GM18519 (cell line): Measurements from ENCODE around the gene POC1B.
A peak's percentile ranks its signal among the peaks of the same experiment; 100 is the strongest.

ENCODE experiments used
- ATAC-seq: cut with Tn5 transposase; IDR thresholded peaks from one replicate; pipeline ENCODE4 v1.9.1; 2021; ENCODE audit warnings: mild to moderate bottlenecking, moderate library complexity; ENCODE audit not compliant: unreplicated experiment, low FRiP score

POC1B gene

DNA sequence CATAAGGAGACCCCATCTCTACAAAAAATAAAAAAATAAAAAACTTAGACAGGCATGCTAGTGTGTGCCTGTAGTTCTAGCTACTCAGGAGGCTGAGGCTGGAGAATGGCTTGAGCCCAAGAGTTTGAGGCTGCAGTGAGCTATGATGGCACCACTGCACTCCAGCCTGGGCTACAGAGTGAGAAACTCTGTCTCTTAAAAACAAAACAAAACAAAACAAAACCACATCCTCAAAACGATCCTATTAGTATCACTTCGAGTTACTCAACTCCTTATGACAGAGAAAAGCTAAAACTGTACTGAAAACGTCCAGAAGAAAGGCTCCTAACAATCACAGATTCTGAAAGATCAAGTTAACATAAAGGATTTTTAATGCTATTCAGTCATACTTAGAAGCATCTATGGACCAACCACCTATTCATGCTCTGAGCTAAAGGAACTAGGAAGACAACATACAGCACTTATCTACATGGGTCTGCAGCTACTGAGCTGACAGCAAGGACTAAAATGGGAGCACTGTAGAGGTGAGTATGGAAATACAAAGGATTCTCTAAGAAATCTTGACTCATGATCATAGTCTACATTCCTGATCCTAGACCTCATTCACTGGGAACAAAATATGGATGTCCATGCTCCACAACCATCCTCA lies 98.2 kb downstream of the POC1B start:
- peak; percentile 98 for ATAC-seq

DNA sequence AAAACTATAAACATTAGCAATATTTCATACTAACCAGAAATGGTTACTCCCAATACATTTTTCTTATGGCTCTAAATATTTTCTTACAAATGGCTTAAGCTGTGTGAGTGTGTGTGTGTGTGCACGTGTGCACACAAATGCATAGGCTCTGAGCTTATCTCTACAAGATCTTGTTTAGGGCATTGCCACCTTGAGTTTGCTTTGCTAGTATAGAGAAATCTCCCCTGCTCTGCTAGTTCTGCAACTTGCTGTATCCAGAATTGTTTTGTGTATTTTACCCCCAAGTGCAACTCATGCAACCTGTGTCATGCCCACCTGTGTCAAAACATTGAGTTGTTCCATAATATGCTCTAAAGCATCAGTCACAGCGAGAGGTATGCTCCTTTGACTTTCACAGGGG lies 101.0 kb downstream of the POC1B start:
- no peak for ATAC-seq

DNA sequence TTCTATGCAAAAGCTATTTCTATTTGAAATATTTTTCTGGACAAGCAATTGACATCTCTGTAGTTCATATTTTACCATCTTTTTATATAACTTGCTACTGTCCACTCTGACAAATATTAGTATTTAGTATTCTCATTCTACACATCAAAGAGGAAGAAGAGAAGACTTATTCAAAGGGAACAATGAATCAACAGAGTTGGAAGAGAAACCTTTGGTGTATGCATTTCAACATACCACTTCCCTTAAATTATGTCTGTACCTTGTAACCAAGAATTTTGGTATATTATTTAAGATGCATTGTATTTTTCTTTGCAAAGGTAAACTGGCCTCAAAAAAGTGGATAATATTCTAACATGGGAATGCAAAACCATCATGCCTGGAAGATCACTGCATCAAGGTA lies 101.5 kb downstream of the POC1B start:
- no peak for ATAC-seq

DNA sequence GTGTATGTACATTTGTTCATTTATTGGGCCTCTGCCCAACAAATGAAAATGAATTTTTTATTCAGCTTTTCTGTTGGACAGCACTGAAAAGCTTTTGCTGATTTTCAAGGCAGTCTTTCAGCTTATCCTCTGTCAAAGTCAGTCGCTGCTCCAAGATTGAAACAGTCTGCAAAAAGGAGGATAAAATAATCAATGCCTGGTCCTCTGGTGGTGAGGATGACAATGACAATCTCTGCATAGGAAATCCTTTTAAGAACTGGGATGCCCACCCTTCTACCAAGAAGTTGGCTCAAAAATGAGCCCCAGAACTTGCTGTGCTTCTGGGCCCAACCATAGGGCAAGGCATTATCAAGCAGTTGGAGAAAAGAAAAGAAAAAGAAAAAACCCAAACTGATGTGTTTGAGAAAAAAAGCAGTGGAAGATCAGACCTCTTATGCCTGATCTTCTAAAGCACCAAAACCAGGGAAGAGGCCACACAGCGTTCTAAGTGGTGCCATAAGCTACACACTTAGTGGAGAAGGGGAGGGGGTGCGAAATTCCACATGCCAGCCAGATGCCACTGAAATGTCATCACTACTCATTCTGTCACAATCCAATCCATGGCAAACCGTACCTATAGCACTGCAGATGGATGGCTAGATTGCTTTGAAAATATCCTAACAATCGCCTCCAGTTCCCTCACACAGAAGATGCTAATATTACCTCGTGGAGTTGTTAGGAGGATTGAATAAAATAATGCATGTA lies 104.6 kb downstream of the POC1B start:
- no peak for ATAC-seq

DNA sequence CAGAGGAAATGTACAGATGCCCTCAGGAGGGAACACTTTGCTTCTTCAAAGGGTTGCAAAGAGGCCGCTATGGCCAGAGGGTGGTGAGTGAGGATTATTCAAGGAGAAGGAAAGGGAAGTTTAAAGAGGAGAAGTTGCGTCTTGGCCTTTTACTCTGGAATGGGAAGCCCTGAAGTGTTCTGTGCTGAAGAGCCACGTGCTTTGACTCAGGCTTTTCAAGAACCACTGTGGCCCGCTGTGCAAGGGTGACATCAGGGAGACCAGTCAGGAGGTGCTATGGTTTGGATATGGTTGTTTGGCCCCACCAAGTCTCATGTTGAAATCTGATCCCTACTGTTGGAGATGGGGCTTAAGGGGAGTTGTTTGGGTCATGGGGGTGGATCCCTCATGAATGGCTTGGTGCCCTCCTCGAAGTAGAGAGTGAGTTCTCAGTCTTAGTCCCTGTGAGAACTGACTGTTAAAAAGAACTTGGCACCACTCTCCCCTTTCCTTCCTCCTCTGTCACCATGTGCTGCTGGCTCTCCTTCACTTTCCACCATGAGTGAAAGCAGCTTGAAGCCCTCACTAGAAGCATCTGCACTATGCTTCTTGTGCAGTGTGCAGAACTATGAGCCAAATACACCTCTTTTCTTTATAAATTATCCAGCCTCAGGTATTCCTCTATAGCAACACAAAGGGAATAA lies 107.5 kb downstream of the POC1B start:
- no peak for ATAC-seq

DNA sequence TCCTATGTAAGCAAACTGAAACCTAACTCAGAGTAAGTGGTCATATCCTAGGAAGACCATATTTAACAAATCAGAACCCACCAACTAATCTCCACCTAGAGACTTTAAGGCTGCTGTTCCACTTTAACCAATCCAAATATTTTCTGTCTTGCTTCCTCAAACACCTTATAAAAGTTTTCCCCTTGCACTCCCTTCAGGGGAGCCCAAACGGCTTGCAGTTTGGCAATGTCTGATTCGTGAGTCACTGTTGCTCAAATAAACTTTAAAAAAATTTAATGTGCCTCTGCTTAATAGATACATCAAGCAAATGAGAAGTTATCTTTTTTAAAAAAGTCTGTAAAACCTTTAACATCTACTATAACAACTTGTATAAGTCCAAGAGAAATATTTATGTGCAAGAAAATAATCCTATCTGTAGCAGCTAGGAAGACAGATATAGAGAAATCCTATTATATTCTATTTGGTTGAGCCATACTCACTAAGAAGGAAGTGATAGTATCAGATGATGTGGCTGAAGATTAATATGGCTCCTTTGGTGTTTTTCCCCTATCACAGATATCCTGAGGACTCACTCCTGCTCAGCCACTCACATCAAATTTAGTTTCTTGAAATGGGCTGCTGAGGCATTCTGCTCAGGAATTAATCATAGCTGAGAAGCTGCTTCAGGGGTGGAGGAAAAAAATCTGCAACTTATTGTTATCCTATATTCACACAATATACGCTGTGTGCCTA lies 108.4 kb downstream of the POC1B start:
- no peak for ATAC-seq

DNA sequence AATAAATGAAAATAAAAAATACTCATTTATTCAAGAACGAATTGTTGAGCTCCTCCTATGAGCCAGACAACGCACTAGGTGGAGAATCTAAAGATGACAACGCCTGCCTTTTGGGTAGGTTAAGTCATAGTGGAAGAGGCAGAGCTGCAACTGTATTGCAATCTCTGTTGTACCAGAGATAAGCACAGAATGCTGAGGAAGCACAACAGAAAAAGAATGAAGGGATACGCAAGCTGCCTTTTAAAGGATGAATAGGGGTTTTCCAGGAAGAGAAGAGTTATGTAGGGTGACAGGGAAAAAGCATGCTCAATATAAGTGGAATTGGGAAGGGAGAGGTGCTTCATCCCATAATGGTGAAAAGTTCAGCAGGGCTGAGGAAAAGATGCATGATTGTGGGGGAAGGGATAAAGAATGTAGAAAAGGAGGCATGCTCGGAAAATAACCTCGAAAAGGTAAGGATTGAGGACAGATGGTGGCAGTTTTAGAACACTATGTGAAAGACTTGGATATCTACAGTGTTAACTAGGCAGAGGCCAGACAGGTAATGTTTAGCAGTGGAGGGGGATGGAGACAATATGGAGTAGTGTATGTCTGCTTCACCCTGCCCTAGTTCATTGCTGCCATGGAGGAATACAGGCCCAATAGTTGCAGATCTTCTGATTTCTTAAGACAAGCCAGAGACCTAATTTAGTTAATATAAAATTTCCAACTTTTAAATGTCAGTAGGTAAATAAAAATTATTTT lies 109.6 kb downstream of the POC1B start:
- no peak for ATAC-seq

DNA sequence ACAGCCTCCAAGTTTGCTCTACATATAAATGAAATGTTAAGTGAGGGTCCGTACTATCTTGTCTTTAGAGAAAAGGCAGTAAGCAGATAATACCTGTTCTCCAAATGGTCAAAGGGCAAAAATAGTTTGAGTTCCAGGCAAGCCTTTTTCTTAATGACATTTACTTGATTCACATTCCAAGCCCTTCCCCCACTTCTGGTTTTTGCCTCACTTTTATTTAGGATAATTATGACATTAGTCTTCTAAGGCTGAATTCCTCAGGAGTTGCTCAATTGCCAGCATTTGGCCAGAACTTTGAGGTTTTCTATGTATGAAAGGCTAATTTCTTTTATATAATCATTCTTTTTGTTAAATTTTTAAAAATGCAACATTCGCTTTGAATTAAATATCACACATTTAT lies 111.0 kb downstream of the POC1B start:
- ATAC-seq, result no peak

DNA sequence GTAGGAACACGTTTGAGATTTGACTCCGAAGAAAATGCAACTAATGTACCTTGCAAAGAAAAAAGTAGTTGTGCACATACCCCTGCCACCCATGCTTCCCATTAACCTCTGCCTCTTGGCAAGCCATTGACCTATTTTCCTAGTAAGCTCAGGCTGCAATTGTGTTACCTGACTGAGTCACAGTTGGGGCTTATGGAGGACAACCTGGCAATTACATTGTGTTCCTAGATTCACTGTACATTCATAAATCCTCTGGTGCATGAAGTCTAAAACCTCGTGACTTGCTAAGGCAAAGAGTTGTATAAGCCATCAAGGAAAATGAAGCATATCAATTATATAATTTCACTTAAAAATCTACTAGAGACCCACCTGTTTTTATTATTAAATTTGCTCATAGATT lies 111.5 kb downstream of the POC1B start:
- ATAC-seq, result no peak

DNA sequence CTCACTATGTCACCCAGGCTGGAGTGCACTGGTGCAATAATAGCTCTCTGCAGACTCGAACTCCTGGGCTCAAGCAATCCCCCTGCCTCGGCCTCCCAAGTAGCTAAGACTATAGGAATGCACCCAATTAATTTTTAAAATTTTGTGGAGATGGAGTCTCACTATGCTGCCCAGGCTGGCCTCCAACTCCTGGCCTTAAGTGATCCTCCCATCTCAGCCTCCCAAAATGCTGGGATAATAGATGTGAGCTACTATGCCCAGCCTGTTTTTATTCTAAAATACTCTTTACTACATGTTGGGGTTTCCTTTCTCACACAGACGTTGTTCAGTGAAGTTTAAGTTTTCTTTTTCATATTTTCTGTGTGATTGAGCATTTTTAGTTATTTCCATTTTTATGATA lies 112.6 kb downstream of the POC1B start:
- no peak for ATAC-seq

DNA sequence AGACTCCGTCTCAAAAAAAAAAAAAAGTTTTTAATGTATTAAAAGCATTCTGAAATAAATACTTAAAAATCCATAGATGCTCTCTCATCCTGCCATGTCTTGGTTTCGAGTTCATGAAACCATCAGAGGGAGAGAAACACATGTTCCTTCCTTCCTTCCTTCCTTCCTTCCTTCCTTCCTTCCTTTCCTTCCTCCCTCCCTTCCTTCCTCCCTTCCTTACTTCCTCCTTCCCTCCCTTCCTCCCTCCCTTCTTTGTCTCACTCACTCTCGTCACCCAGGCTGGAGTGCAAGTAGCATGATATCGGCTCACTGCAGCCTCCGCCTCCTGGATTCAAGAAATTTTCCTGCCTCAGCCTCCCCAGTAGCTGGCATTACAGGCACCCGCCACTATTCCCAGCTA lies 113.2 kb downstream of the POC1B start:
- ATAC-seq, result no peak

DNA sequence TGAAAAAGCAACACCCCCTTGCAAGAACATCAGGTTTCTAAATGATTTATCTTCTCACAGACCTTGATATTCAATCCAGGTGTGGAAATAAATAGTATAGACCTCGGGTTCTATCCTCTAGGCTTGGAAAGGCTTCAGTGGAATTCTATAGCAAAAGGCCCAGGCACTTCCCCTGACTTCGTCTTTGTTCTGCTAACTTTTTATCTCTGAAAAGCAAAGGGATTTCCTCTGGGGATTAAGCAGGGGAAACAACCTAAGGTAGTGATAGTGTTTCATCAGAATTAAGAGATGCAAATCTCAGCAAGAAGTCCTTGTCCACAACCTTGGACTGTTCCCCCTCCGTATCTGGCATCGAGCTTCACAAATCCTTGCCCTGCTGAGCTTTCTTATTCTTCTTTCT lies 114.0 kb downstream of the POC1B start:
- no peak for ATAC-seq

DNA sequence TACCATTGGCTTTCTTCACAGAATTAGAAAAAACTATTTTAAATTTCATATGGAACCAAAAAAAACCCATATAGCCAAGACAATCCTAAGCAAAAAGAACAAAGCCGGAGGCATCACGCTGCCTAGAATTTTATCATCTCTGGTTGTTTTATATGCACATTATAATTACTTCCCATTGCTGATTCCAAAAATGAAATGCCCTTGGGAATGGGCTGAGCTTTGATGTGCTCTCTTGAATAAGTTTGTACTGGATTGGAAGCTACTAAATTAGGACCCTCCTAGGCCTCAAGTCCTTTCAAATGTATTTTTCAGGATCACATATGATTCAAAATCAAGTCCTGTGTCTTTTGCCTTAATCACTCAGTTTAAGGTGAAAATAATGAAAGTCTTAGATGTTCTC lies 114.6 kb downstream of the POC1B start:
- no peak for ATAC-seq

DNA sequence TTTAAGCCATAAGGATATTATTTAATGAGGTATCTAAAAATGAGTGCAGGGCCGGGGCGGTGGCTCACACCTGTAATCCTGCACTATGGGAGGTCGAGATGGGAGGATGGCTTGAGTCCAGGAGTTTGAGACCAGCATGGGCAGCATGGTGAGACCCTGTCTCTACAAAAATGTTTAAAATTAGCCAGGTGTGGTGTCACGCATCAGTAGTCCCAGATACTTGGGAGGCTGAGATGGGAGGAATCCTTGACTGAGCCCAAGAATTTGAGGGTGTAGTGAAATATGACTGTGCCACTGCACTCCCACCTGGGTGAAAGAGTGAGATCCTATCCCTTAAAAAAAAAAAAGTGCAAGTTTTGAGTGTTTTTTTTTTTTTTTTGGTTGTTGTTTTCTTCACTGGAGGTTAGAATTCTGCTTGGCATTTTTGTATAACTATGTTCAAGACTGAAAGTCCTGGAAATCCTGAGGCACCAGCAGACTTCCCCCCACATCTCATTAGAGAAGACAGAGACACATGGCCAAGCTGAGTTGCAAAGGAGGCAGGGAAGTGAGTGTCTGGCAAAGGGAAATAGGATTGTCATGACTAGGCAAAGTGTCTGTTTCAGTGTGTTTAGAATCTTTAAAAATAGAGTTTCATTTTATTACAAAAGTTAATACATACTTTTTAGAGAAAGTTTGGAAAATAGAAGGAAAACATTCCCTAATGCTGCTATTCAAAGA lies 120.1 kb downstream of the POC1B start:
- ATAC-seq, result no peak

DNA sequence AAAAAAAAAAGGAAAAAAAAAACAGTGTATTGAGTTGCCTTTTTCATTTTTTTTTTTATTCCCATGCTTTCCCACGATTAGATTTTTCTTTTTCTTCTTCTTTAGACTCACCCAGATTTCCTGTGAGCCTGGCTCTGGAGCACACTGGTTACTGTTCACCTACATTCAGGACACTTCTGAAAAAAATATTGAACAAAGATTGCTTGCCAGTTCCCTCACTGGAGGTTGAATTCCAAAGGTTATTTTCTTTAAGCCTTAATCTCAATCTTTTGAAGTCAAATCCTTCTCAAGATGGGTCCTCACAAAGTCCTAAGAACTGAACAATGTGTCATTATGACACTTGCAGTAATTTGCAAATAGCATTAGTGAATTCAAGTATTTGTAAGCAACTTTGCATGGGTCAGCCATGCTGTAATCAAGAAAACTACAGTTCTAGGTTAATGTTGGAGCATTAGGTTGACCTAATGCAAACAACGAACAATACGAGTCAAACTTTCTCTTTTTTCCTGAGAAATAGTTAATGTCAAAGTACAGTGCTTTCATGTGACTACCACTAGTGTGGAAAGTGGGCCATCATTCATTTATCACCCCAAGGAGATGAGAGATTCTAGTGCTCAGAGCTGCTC lies 124.3 kb downstream of the POC1B start:
- ATAC-seq, result no peak

DNA sequence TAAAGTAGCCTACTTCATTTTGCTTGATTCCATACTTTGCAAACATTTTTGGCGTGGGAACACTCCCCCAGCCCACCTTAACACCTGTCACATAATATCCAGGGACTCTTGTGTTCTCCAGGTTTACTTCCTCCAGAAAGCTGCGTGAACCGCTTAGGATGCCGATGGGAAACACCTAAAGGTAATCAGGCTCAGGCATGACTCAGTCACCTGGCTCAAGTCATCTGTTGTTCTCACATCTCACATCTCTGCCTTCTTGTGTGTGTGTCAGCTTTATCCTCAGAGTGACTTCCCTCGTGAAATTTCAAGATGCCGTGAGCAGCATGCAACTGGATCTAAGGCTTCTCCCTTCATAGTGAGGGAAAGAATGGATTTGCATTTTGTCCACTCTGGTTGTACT lies 125.4 kb downstream of the POC1B start:
- ATAC-seq, result no peak

DNA sequence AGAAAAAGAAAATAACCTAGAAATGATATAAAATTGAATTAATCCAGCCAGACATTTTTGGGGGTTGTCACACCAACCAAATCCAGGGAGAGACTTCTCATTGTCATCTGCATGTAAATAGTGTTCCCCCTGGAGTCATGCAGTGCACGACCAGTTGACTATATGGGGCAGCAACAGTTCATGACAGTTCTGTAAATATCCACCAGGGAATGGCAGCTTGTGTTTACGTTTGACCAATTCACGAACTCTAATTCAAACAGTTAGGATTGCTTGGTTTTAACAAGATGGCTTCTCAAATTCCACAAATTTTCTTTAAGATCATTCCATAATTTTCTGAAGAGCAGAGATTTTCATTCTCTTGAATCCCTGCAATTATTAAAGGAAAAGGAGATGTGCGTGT lies 130.1 kb downstream of the POC1B start:
- no peak for ATAC-seq

DNA sequence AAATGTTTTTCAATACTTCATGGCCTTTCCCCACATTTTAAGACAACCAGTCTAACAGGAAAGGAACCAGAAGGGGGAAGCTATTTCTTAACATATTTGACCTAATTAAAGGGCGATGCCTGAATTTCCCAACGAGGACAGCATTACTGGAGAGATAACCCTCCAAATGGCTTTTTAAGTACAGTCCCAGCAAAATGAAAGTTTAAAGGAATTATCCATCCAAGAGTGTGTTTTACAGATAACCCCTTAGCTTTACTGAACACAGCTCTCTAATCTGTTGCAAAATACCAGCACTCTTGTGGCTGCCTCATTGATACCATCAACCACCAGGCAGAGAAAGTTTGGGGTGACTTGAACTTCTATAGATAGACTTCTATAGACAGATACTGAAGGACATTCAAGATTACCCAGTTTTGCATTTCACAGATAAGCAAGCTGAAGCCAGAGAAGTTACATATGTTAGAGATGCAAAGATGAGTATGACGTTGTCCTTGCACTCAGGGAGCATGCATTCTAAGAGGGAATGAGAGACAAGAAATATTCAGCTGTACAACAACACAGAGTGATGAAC lies 132.2 kb downstream of the POC1B start:
- no peak for ATAC-seq

DNA sequence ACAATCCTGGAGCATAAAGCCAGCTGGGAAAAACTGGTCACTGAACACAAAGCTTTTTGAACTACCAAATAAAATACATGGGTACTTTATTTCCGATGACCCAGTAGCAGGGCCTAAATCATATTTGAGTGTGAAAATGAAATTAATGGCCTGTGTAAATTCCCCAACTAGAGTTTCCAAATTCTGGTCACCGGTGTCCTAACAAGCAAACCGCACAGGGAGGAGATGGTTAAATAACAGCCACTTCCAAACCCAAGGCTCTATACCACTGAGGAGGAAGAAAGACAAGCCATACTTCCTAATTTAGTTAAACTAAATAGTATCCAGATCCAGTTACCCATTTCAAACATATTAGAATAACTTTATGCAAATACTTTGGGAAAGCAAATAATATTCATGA lies 133.5 kb downstream of the POC1B start:
- no peak for ATAC-seq
